HG02678 (cell line): ENCODE data around the gene SSX4.
"Not testable (repeated sequence)": the region's sequence is repeated elsewhere in the genome, so short reads cannot be mapped to it uniquely, and the experiment has no call there.

Experiments used
- ATAC-seq: cut with Tn5 transposase; IDR thresholded peaks from one replicate; pipeline ENCODE4 v1.9.1; 2021; ENCODE audit warnings: mild to moderate bottlenecking, moderate library complexity; ENCODE audit not compliant: unreplicated experiment

SSX4 gene, protein sequence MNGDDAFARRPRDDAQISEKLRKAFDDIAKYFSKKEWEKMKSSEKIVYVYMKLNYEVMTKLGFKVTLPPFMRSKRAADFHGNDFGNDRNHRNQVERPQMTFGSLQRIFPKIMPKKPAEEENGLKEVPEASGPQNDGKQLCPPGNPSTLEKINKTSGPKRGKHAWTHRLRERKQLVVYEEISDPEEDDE

GRCh38 chrX:48383239-48383638, at the start of gene SSX4:
Gene SSX4, plus strand, starts transcription at chrX:48383539. Its CDS starts 515 bp downstream, at chrX:48384054.
- not testable (repeated sequence) for ATAC-seq

GRCh38 chrX:48346059-48346458, 37.3 kb upstream of the SSX4 start:
- not testable (repeated sequence) for ATAC-seq

GRCh38 chrX:48356315-48357094, 26.8 kb upstream of the SSX4 start, which contains the start of gene SSX3:
Gene SSX3, minus strand, starts transcription at chrX:48356703. Its CDS starts 1,454 bp downstream, at chrX:48355249.
- ATAC-seq, result not testable (repeated sequence)

DNA sequence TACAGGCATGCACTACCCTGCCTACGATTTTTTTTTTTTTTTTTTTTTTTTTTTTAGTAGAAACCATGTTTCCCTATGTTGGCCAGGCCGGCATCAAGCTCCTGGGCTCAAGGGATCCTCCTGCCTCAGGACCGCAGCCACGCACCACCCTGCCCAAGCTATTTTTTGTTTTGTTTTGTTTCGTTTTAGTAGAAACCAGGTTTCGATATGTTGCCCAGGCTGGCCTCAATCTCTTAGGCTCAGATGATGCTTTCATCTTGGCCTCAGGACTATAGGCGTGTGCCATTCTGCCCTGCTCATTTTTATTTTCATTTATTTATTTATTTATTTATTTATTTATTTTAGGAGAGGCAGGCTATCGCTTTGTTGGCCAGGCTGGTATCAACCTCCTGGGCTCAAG, 25.7 kb upstream of the SSX4 start:
- no peak for ATAC-seq

DNA sequence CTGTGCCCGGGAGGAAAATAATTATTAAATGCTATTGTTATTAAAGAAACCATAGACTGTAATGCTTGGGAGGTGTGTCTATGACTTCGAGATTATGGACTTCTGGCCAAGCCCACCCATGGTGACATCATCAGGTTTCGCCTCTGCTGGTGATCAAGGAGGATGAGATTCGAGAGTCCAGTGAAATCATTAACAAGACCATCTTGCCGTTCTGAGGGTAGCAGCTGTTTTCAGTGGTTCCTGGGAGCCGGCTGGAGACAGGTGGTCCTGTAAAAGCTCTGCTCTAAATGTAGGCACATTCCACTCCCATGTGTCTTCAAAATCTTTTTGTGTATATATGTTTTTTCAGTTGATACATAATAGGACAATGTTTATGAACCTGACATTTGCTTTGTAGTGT, 24.1 kb upstream of the SSX4 start:
- ATAC-seq, result not testable (repeated sequence)

GRCh38 chrX:48367717-48368408, 15.5 kb upstream of the SSX4 start:
- ATAC-seq, result not testable (repeated sequence)

- ATAC-seq, result not testable (repeated sequence)
Measured at GRCh38 chrX:48370408-48370807, 12.9 kb upstream of the SSX4 start.

- not testable (repeated sequence) for ATAC-seq
Measured at GRCh38 chrX:48396931-48397330, 13.6 kb downstream of the SSX4 start.

GRCh38 chrX:48397825-48398224, 14.5 kb downstream of the SSX4 start:
- not testable (repeated sequence) for ATAC-seq

DNA sequence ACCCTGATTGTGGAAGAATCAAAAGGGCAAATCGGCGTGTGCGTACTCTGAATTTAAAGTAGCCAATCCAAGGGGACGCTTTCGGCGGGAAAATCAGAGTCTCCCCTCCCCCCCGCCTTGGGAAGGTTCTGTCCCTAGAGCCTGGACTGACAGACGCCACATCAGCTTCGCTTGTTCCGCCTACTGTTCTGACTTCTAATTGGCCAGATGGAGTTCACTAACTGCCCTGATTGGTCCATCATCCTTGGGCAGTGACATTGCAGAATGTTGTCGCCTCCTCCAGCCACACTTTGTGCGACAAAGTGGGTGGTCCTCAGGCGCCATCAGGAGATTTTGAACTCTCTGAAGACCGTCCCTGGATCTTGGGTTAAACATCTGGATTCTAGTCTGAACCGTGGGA, 28.5 kb downstream of the SSX4 start, which contains the start of gene SSX4B:
SSX4B (minus strand) TSS at position 101 of the 400 bp plus-strand sequence. CDS start 588 bp downstream, outside the sequence.
- not testable (repeated sequence) for ATAC-seq

- not testable (repeated sequence) for ATAC-seq
Measured at GRCh38 chrX:48427027-48427716, 43.8 kb downstream of the SSX4 start.

DNA sequence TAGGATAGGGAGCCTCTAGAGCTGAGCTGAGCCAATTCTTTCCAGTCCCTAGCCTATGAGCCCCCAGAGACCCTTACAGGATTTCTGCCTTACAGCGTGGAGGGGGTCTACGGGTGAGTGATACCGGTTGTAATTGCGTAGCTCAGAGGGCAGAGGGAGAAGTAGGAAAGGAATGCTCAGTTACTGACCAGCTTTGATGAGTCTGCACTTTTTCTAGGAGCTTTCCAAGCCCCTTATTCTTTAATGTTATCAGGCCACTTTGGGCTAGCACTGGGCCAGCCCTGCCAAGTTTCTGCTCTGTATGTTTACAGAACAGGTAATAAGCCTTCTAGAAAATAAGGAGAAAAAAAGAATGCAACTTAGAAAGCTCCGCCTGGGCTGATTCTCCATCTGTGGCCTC, 46.3 kb downstream of the SSX4 start:
- not testable (repeated sequence) for ATAC-seq

DNA sequence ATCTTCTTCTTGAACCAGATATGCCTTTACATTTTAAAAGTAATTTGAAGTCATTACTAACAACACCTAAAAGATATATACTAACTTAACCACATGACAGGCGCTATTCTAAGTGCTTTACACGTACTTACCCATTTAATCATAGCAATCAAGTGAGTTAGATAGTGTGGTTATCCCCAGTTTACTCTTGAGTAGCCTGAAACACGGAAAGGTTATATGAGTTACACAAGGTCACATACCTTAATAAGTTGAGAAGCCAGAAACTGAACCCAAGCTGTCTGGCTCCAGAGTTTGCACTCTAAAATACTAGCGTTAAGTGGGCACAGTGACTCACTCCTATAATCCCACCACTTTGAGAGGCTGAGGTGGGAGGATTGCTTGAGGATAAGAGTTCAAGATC, 46.8 kb downstream of the SSX4 start:
- not testable (repeated sequence) for ATAC-seq

DNA sequence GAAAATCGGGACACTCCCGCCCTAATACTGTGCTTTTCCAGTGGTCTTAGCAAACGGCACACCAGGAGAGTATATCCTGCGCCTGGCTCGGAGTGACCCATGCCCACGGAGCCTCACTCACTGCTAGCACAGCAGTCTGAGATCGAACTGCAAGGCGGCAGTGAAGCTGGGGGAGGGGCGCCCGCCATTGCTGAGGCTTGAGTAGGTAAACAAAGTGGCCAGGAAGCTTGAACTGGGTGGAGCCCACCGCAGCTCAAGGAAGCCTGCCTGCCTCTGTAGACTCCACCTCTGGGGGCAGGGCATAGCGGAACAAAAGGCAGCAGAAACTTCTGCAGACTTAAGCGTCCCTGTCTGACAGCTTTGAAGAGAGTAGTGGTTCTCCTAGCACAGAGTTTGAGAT, 50.4 kb downstream of the SSX4 start:
- ATAC-seq, result not testable (repeated sequence)
